Neural progenitor cell (in vitro differentiated cells): ENCODE measurements around the gene MBP. TPM values are rescaled to one million over a fixed set of nuclear protein-coding genes. Genes with fewer than 3 reads are reported as not detected.
A peak's percentile ranks its signal among the peaks of the same experiment; 100 is the strongest.

ENCODE experiments used
- DNase-seq: peaks from one replicate; pipeline ENCODE4 v3.0.0-alpha.2; 2016; ENCODE audit warnings: low spot score
- H2AFZ ChIP-seq: fragments of 200-600 bp; sonication (generic); replicated peaks from 2 replicates; pipeline ENCODE4 v1.6.1; 2016; ENCODE audit warnings: antibody characterized with exemption
- H3F3A ChIP-seq: fragments of 200-600 bp; sonication (generic); 2 replicates; pipeline ENCODE4 v1.6.1; 2016; ENCODE audit warnings: antibody characterized with exemption, low read depth
- H3K27ac ChIP-seq: fragments of 200-600 bp; sonication (generic); 2 replicates; pipeline ENCODE4 v1.5.1; 2016; ENCODE audit warnings: mild to moderate bottlenecking
- H3K27me3 ChIP-seq: fragments of 200-600 bp; sonication (generic); 2 replicates; pipeline ENCODE4 v1.6.1; 2016; ENCODE audit warnings: mild to moderate bottlenecking, moderate library complexity
- H3K36me3 ChIP-seq: fragments of 200-600 bp; sonication (generic); 2 replicates; pipeline ENCODE4 v1.5.1; 2016
- H3K4me1 ChIP-seq: fragments of 200-600 bp; sonication (generic); 2 replicates; pipeline ENCODE4 v1.6.1; 2016; ENCODE audit warnings: mixed run types
- H3K4me2 ChIP-seq: fragments of 200-600 bp; sonication (generic); 2 replicates; pipeline ENCODE4 v1.6.1; 2016
- H3K4me3 ChIP-seq: fragments of 200-600 bp; sonication (generic); 2 replicates; pipeline ENCODE4 v1.5.1; 2016
- H3K79me2 ChIP-seq: fragments of 200-600 bp; sonication (generic); 2 replicates; pipeline ENCODE4 v1.6.1; 2016; ENCODE audit warnings: low read depth
- H3K9ac ChIP-seq: fragments of 200-600 bp; sonication (generic); 2 replicates; pipeline ENCODE4 v1.6.1; 2016
- H3K9me3 ChIP-seq: fragments of 200-600 bp; sonication (generic); 2 replicates; pipeline ENCODE4 v1.5.1; 2016; ENCODE audit warnings: low read depth
- H4K20me1 ChIP-seq: fragments of 200-600 bp; sonication (generic); 2 replicates; pipeline ENCODE4 v1.6.1; 2016; ENCODE audit warnings: low read depth
- H3K27ac Mint-ChIP-seq: 3 replicates; pipeline ENCODE4 v1.8.0; 2021; ENCODE audit warnings: mixed read lengths
- H3K27me3 Mint-ChIP-seq: 2 replicates; pipeline ENCODE4 v1.8.0; 2022; ENCODE audit warnings: low read depth, mild to moderate bottlenecking, inconsistent platforms, moderate library complexity, mixed read lengths; ENCODE audit not compliant: insufficient read depth
- H3K36me3 Mint-ChIP-seq: 3 replicates; pipeline ENCODE4 v1.8.0; 2021; ENCODE audit warnings: mixed read lengths
- H3K4me1 Mint-ChIP-seq: 3 replicates; pipeline ENCODE4 v1.8.0; 2021; ENCODE audit warnings: mixed read lengths
- H3K4me3 Mint-ChIP-seq: 3 replicates; pipeline ENCODE4 v1.8.0; 2021; ENCODE audit warnings: mild to moderate bottlenecking, moderate library complexity, mixed read lengths
- H3K9me3 Mint-ChIP-seq: 3 replicates; pipeline ENCODE4 v1.8.0; 2020; ENCODE audit warnings: mixed read lengths
- CTCF ChIP-seq: fragments of 200-600 bp; sonication (generic); IDR thresholded peaks from 2 replicates; pipeline ENCODE4 v1.5.1; 2017; ENCODE audit warnings: antibody characterized with exemption, mild to moderate bottlenecking
- EZH2 ChIP-seq: fragments of 200-600 bp; sonication (generic); IDR thresholded peaks from 2 replicates; pipeline ENCODE4 v1.6.1; 2017; ENCODE audit warnings: antibody characterized with exemption, mild to moderate bottlenecking, moderate library complexity
- EZH2phosphoT487 ChIP-seq: fragments of 200-600 bp; sonication (generic); IDR thresholded peaks from 2 replicates; pipeline ENCODE4 v1.6.1; 2017; ENCODE audit warnings: antibody characterized with exemption
- total RNA-seq: library from RNA; depleted of rRNA; stranded (reverse); fragments of >200 nt; gene quantifications from 2 replicates; pipeline ENCODE4 v1.2.3, GENCODE V29; 2015; ENCODE audit warnings: low replicate concordance

The MBP gene
- total RNA-seq, 1 donor from 2014 or later: 0.64 TPM

- Histone ChIP-seq H2AFZ (no peak overlapping the region), H3K4me1 (peaks cover 11% of the 10 kb centered on the region), H3K4me3 (no peak overlapping the region), H3K9me3 (no peaks in the 10 kb centered on the region), H3K9ac (no peak overlapping the region), H3F3A (no peaks in the 10 kb centered on the region), H4K20me1 (no peaks in the 10 kb centered on the region), H3K79me2 (no peaks in the 10 kb centered on the region), H3K27ac (no peak overlapping the region), H3K27me3 (no peaks in the 10 kb centered on the region), H3K36me3 (no peaks in the 10 kb centered on the region), H3K4me2 (no peak overlapping the region)
- Mint-ChIP-seq H3K27ac (peak overlapping the region; percentile 31), H3K27me3 (peaks cover 4% of the 10 kb centered on the region), H3K4me1 (peaks cover 38% of the 10 kb centered on the region), H3K9me3 (no peaks in the 10 kb centered on the region), H3K4me3 (no peak overlapping the region), H3K36me3 (peaks cover 10% of the 10 kb centered on the region)
- no peak for DNase-seq
- TF ChIP-seq EZH2phosphoT487 (no peak), CTCF (no peak), EZH2 (no peak)
Observed at GRCh38 chr18:76974386-76974785, 158.2 kb downstream of the MBP start.

- H3K27ac Mint-ChIP-seq: no peak overlapping the region
- H3K4me3 Mint-ChIP-seq: no peak overlapping the region
- H3K4me1 Mint-ChIP-seq: peaks cover 34% of the 10 kb centered on the region
- no peak for DNase-seq
- no peak for TF ChIP-seq EZH2phosphoT487
- TF ChIP-seq CTCF: no peak
- no peak for TF ChIP-seq EZH2
- no peak overlapping the region for H3K9ac ChIP-seq
- H4K20me1 ChIP-seq: no peaks in the 10 kb centered on the region
- no peak overlapping the region for H3K4me2 ChIP-seq
- H3K4me1 ChIP-seq: peaks cover 11% of the 10 kb centered on the region
- H3K27me3 Mint-ChIP-seq: peaks cover 3% of the 10 kb centered on the region
- no peaks in the 10 kb centered on the region for H3K79me2 ChIP-seq
- no peaks in the 10 kb centered on the region for H3K9me3 ChIP-seq
- H3K4me3 ChIP-seq: no peak overlapping the region
- peaks cover 8% of the 10 kb centered on the region for H3K36me3 Mint-ChIP-seq
- H3K27ac ChIP-seq: no peak overlapping the region
- no peaks in the 10 kb centered on the region for H3K36me3 ChIP-seq
- H2AFZ ChIP-seq: no peak overlapping the region
- H3K27me3 ChIP-seq: no peaks in the 10 kb centered on the region
- no peaks in the 10 kb centered on the region for H3K9me3 Mint-ChIP-seq
- H3F3A ChIP-seq: no peaks in the 10 kb centered on the region
Observed at GRCh38 chr18:76973520-76974266, 158.9 kb downstream of the MBP start.

GRCh38 chr18:76972846-76973519 is 159.6 kb downstream of the MBP start:
- Histone ChIP-seq H3K27me3 (no peaks in the 10 kb centered on the region), H3K9me3 (no peaks in the 10 kb centered on the region), H3F3A (peaks cover 2% of the 10 kb centered on the region), H3K9ac (no peak overlapping the region), H4K20me1 (no peaks in the 10 kb centered on the region), H3K27ac (no peak overlapping the region), H3K4me3 (no peak overlapping the region), H3K4me2 (no peak overlapping the region), H3K4me1 (peaks cover 18% of the 10 kb centered on the region), H3K79me2 (no peaks in the 10 kb centered on the region), H3K36me3 (no peaks in the 10 kb centered on the region), H2AFZ (no peak overlapping the region)
- Mint-ChIP-seq H3K27me3 (peaks cover 2% of the 10 kb centered on the region), H3K9me3 (no peaks in the 10 kb centered on the region), H3K27ac (no peak overlapping the region), H3K4me1 (peaks cover 31% of the 10 kb centered on the region), H3K4me3 (no peak overlapping the region), H3K36me3 (peaks cover 8% of the 10 kb centered on the region)
- DNase-seq: no peak
- TF ChIP-seq EZH2: no peak
- TF ChIP-seq EZH2phosphoT487: no peak
- TF ChIP-seq CTCF: no peak
